Activated CD4-positive, alpha-beta T cell treated with anti-CD3 and anti-CD28 coated beads for 36 hours (primary cell): ENCODE data around the gene EHD3. TPM values are rescaled to one million over a fixed set of nuclear protein-coding genes. Genes with fewer than 3 reads are reported as not detected.

Experiments
- ATAC-seq: fragments of 200-7000 bp; cut with Tn5 transposase; one replicate; pipeline ENCODE4 v1.10.0; 2021; ENCODE audit warnings: mild to moderate bottlenecking, moderate library complexity
- CTCF ChIA-PET: fragments of 350-600 bp; sonication (Branson Sonifier 250); formaldehyde crosslinking; loops from one replicate; lab custom pipeline; 2021; ENCODE audit warnings: antibody characterized with exemption; lab: Charles Lee
- POLR2A ChIA-PET: fragments of 350-600 bp; sonication (Branson Sonifier 250); formaldehyde crosslinking; loops from one replicate; lab custom pipeline; 2021; ENCODE audit warnings: antibody characterized with exemption, inconsistent platforms; lab: Charles Lee
- DNase-seq: peaks from one replicate; pipeline ENCODE4 v3.0.0-alpha.2; 2020
- H3K27ac Mint-ChIP-seq: one replicate; pipeline ENCODE4 v1.8.0; 2021; ENCODE audit warnings: mixed read lengths
- H3K27me3 Mint-ChIP-seq: one replicate; pipeline ENCODE4 v1.8.0; 2021; ENCODE audit warnings: mixed read lengths
- H3K36me3 Mint-ChIP-seq: one replicate; pipeline ENCODE4 v1.8.0; 2021; ENCODE audit warnings: low read depth, mixed read lengths
- H3K4me1 Mint-ChIP-seq: one replicate; pipeline ENCODE4 v1.8.0; 2021; ENCODE audit warnings: mixed read lengths
- H3K4me3 Mint-ChIP-seq: one replicate; pipeline ENCODE4 v1.8.0; 2021; ENCODE audit warnings: mild to moderate bottlenecking, moderate library complexity, mixed read lengths
- H3K9me3 Mint-ChIP-seq: one replicate; pipeline ENCODE4 v1.8.0; 2021; ENCODE audit warnings: low read depth, mixed read lengths
- intact Hi-C, 2 experiments: fragments of 100-400 bp; cut with DNase I in 1 of 2; cut with micrococcal nuclease in 1 of 2; formaldehyde crosslinking; loops; one replicate each; pipeline versions ENCODE4 v1.14.2 to v1.15.1; 2022 to 2024; cut with DNase I, micrococcal nuclease
- total RNA-seq, 2 experiments: library from RNA; stranded (reverse); gene quantifications; one replicate each; pipeline ENCODE4 v1.2.3, GENCODE V29; 2021

EHD3 gene
- total RNA-seq, 2 experiments from 2014 or later = 1.4 to 1.6 TPM

DNA sequence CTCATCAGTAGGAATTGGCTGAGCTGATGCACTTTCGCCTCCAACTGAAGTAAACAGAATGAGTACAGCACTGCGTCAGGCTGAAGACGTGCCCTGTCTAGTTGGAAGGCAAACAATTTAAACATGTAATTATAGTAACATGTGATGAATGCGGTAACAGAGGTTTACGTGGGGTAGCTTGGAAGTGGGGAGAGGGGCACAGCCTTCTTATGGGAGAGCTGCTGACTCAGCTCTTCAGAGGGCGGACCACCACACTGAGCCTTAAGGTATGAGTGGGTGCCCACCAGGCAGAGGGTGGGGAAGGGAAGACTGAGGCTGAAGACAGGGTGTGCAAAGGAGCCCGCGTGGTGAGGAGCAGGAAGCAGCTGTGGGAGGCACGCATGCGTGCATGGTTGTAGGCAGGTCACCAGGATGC is 6.2 kb upstream of the EHD3 start:
- no peak for DNase-seq
- H3K27me3 Mint-ChIP-seq = peaks cover 6% of the 10 kb centered on the region
- H3K4me3 Mint-ChIP-seq = no peak overlapping the region
- intact Hi-C loops = no loop called here
- CTCF ChIA-PET = no interaction called here
- H3K36me3 Mint-ChIP-seq = no peaks in the 10 kb centered on the region
- no peaks in the 10 kb centered on the region for H3K4me1 Mint-ChIP-seq
- no peak for ATAC-seq
- no peak overlapping the region for H3K27ac Mint-ChIP-seq
- POLR2A ChIA-PET = no interaction called here
- no peaks in the 10 kb centered on the region for H3K9me3 Mint-ChIP-seq

GRCh38 chr2:31228717-31229116 is 5.2 kb upstream of the EHD3 start:
- DNase-seq (no peak), ATAC-seq (no peak)
- no peaks in the 10 kb centered on the region for H3K9me3 Mint-ChIP-seq
- intact Hi-C loops = no loop called here
- peaks cover 6% of the 10 kb centered on the region for H3K27me3 Mint-ChIP-seq
- POLR2A ChIA-PET = no interaction called here
- peaks cover 8% of the 10 kb centered on the region for H3K4me1 Mint-ChIP-seq
- no peak overlapping the region for H3K4me3 Mint-ChIP-seq
- no peaks in the 10 kb centered on the region for H3K36me3 Mint-ChIP-seq
- no peak overlapping the region for H3K27ac Mint-ChIP-seq
- CTCF ChIA-PET = no interaction called here

- DNase-seq (no peak), ATAC-seq (no peak)
- Mint-ChIP-seq H3K4me1 (peaks cover 19% of the 10 kb centered on the region), H3K27ac (no peak overlapping the region), H3K4me3 (no peak overlapping the region), H3K9me3 (no peaks in the 10 kb centered on the region), H3K36me3 (no peaks in the 10 kb centered on the region), H3K27me3 (peaks cover 2% of the 10 kb centered on the region)
- ChIA-PET CTCF (no interaction called here), POLR2A (no interaction called here)
- intact Hi-C loops = loop anchor here (5.0 kb wide), 2 partner anchors 102 to 1083 kb away; partner anchors contain the start of gene YPEL5 (in 1 of the 2)
Measured at GRCh38 chr2:31230751-31231150, 3.2 kb upstream of the EHD3 start.

DNA sequence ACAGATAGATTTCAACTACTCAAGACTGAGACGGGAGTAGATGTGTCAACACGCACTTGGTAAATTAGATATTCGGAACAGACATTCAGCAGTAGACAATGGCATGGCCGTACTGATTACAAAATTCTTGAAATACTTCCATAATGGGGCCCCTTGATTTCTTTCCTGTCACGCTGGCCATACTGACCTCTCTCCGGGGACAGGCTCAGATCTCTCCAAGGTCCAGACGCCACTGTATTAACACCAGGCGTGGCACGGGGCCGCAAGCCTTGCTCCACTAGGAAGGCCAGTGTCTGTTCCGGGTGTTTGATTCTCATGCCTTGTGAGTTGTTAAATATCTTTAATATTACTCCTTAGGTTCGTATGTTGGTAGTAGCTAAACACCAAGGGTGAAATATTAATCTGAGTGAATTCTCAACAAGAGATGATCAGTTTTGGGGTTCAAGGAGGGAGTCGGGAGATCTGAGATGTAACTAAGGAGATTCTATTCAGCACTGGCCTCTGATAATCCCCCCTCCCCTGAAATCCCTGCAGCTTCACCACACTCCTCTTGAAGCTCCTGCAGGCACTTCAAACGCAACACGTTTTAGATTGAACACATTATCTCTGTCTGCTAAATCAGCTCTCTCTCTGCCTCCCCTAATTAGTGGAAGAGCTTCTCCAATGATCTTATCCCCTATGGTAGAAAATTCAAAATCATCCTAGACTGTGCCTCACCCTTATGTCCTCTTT is 2.2 kb upstream of the EHD3 start:
- DNase-seq = no peak
- ChIA-PET CTCF (interaction anchor here (0.7 kb wide), 1 partner anchor 37 kb away, joined by 7 read pairs; no protein-coding TSS in a partner anchor), POLR2A (interaction anchor here (0.6 kb wide), 1 partner anchor 1754 kb away, joined by 3 read pairs; no protein-coding TSS in a partner anchor)
- intact Hi-C loops = loop anchor here (5.0 kb wide), 2 partner anchors 101 to 1084 kb away; partner anchors contain the start of gene YPEL5 (in 1 of the 2)
- Mint-ChIP-seq H3K27ac (no peak overlapping the region), H3K4me1 (peaks cover 19% of the 10 kb centered on the region), H3K9me3 (no peaks in the 10 kb centered on the region), H3K27me3 (peaks cover 2% of the 10 kb centered on the region), H3K4me3 (no peak overlapping the region), H3K36me3 (no peaks in the 10 kb centered on the region)
- ATAC-seq = no peak

- Mint-ChIP-seq H3K27me3 (peaks cover under 1% of the 10 kb centered on the region), H3K9me3 (no peaks in the 10 kb centered on the region), H3K4me1 (peaks cover 19% of the 10 kb centered on the region), H3K4me3 (peak overlapping the region; percentile 70), H3K36me3 (no peaks in the 10 kb centered on the region), H3K27ac (no peak overlapping the region)
- ChIA-PET POLR2A (no interaction called here), CTCF (interaction anchor here (1.7 kb wide), 1 partner anchor 57 kb away, joined by 4 read pairs; no protein-coding TSS in a partner anchor)
- intact Hi-C loops = loop anchor here (5.0 kb wide), 2 partner anchors 100 to 1085 kb away; partner anchors contain the start of gene YPEL5 (in 1 of the 2)
- DNase-seq (no peak), ATAC-seq (no peak)
Measured at GRCh38 chr2:31232586-31232985, 1.4 kb upstream of the EHD3 start.

DNA sequence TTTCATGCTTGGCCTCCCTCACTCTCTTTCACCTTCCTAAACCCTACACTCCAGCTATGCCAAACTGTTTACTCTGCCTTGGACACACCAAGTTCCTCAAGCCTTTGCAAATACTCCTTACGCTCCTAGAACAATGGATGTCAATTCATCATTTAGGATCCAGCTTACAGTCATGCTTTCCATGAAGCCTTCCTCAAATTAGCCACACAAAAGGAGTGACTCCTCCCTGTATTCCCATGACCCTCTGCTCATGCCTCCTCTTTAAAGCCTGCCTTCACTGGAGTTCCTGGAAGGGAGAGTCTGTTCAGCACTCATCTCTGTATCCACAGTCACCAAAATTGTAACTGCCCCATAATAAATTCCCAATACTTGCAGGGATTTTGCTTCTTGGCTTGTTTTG is 721 bp upstream of the EHD3 start:
- CTCF ChIA-PET = interaction anchor here (0.6 to 1.8 kb wide), 3 partner anchors 56 to 100 kb away, joined by 3 to 8 read pairs (median 4); no protein-coding TSS in a partner anchor
- POLR2A ChIA-PET = no interaction called here
- no peaks in the 10 kb centered on the region for H3K36me3 Mint-ChIP-seq
- intact Hi-C loops = loop anchor here (1.0 to 5.0 kb wide), 3 partner anchors 99 to 1086 kb away; partner anchors contain the start of gene YPEL5 (in 1 of the 2)
- H3K4me1 Mint-ChIP-seq = peaks cover 19% of the 10 kb centered on the region
- H3K27me3 Mint-ChIP-seq = no peaks in the 10 kb centered on the region
- peak overlapping the region; percentile 70 for H3K4me3 Mint-ChIP-seq
- no peak for DNase-seq
- no peaks in the 10 kb centered on the region for H3K9me3 Mint-ChIP-seq
- peak overlapping the region; percentile 27 for H3K27ac Mint-ChIP-seq
- ATAC-seq = no peak

DNA sequence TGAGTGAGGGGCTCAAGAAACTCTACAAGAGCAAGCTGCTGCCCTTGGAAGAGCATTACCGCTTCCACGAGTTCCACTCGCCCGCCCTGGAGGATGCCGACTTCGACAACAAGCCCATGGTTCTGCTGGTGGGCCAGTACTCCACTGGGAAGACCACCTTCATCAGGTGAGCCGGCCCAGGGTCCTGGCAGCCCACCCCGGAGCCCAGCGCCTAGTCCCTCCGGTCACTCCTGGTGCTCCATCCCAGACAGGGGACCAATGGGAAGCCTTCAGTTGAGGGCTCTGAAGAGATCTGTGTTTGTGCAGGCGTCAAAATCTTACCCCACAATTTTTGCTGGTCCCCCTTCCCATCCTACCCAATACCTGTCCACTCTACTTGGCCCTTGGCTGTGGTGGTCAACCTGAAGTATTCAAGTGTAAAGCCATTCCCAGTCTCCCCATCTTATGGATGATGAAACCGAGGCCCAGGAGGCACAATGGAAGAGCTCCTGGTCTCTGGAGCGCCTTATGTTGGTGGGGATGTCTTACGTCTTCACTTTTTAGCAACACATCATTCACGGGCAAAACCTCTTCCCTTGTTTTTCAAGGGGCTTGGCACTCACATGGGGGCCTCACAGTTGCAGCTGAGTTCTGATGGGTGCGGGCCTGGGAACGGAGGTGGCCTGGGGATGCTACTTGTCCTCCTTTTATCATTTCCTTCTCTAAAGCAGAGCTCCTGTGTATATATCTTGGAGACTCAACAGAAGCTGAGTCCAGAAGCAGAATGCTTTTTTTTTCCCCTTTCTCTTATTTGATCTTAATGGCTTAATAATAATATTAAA is 941 bp downstream of the EHD3 start:
- intact Hi-C loops = loop anchor here (2.0 to 5.0 kb wide), 3 partner anchors 90 to 1088 kb away; partner anchors contain the start of gene YPEL5 (in 1 of the 2)
- DNase-seq (no peak), ATAC-seq (no peak)
- no peaks in the 10 kb centered on the region for H3K36me3 Mint-ChIP-seq
- POLR2A ChIA-PET = no interaction called here
- CTCF ChIA-PET = interaction anchor here (0.6 to 1.8 kb wide), 3 partner anchors 64 to 598 kb away, joined by 3 to 8 read pairs (median 3); no protein-coding TSS in a partner anchor
- peak overlapping the region; percentile 34 for H3K27ac Mint-ChIP-seq
- peaks cover 19% of the 10 kb centered on the region for H3K4me1 Mint-ChIP-seq
- H3K9me3 Mint-ChIP-seq = no peaks in the 10 kb centered on the region
- peak overlapping the region; percentile 37 for H3K4me3 Mint-ChIP-seq
- H3K27me3 Mint-ChIP-seq = no peaks in the 10 kb centered on the region

DNA sequence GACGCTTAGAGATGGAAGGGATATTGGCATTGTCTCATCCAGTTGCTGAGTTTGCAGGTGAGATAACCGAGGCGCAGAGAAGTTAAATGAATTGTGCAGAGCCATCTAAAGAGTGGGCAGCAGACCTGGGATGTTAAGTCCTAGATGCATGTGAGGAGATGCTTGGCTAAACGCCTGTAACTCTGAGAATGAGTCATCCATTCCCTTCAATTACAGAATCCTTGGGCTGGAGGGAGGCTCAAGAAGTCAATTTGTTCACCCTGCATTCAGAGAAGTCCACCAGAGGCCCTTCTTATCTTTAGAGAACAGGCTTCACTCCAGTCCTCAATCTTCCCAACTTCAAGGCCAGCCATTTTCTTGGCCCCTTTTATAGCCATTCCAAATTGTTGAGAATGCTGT is 1.6 kb downstream of the EHD3 start:
- intact Hi-C loops = loop anchor here in 1 of 2 experiments (2.0 kb wide), 1 partner anchor 89 kb away; no protein-coding TSS in a partner anchor
- no peak overlapping the region for H3K27ac Mint-ChIP-seq
- CTCF ChIA-PET = no interaction called here
- H3K4me3 Mint-ChIP-seq = no peak overlapping the region
- ATAC-seq (no peak), DNase-seq (no peak)
- no peaks in the 10 kb centered on the region for H3K9me3 Mint-ChIP-seq
- POLR2A ChIA-PET = no interaction called here
- no peaks in the 10 kb centered on the region for H3K36me3 Mint-ChIP-seq
- H3K27me3 Mint-ChIP-seq = no peaks in the 10 kb centered on the region
- peaks cover 19% of the 10 kb centered on the region for H3K4me1 Mint-ChIP-seq

DNA sequence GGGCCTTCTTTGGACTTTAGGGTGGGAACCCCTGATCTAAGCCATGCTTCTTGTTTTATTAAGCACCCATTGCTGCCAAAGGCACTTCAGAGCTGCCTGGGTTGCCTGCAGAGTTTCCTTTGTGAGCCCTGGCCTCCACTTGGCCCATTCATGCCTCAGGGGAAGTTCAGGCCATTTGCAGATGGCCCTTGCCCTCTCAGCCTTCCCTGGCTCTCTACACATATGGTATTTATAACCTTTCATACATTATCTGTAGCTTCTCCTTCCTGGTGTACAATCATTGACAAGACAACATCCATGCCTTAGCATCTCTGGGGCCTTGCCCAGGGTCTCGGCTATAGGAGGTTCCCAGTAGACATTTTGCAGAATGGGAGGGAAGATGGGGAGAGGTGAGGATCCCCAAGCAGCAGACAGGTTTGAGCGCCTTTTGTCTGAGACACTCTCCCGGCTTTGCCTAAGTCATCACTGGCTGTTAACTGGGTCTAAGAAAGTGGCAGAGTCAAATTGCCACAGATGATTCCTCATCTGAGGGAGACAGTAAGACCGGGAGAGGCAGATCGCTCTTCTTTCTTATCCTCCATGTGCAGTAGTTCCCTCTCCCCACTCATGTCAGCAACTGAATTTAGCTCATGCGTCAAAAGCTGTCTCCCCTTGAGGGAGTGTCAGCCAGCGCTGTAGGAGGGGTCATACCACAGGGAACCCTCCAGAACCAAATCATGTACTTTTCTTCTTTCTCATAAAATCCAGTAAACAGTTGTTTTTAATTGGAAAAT is 2.7 kb downstream of the EHD3 start:
- ATAC-seq (no peak), DNase-seq (no peak)
- H3K27ac Mint-ChIP-seq = no peak overlapping the region
- intact Hi-C loops = no loop called here
- POLR2A ChIA-PET = no interaction called here
- no peaks in the 10 kb centered on the region for H3K36me3 Mint-ChIP-seq
- no peaks in the 10 kb centered on the region for H3K27me3 Mint-ChIP-seq
- peaks cover 19% of the 10 kb centered on the region for H3K4me1 Mint-ChIP-seq
- CTCF ChIA-PET = interaction anchor here (0.5 to 1.3 kb wide), 3 partner anchors 10 to 376 kb away, joined by 3 to 7 read pairs (median 3); no protein-coding TSS in a partner anchor
- no peak overlapping the region for H3K4me3 Mint-ChIP-seq
- no peaks in the 10 kb centered on the region for H3K9me3 Mint-ChIP-seq

DNA sequence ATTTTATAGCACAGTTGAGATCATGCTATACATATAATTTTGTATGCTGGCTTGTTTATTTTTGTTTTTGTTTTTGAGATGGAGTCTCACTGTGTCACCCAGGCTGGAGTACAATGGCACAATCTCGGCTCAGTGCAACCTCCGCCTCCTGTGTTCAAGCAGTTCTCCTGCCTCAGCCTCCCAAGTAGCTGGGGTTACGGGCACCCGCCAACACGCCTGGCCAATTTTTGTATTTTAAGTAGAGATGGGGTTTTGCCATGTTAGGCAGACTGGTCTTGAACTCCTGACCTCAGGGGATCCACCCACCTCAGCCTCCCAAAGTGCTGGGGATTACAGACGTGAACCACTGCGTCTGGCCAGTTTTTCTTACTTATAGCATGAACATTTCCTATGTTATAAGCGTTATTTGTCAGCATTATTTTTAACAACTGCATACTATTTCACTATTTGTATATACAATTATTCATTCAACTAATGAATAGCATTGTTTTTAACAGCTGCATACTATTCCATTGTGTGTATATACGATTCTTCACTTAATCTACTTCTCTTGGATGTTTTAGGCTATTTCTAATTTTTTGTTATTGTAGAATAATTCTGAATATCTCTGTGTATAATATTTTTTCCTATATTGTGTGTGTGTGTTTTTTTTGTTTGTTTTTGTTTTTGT is 3.5 kb downstream of the EHD3 start:
- no peaks in the 10 kb centered on the region for H3K27me3 Mint-ChIP-seq
- H3K9me3 Mint-ChIP-seq = no peaks in the 10 kb centered on the region
- H3K36me3 Mint-ChIP-seq = no peaks in the 10 kb centered on the region
- DNase-seq (no peak), ATAC-seq (no peak)
- peaks cover 19% of the 10 kb centered on the region for H3K4me1 Mint-ChIP-seq
- CTCF ChIA-PET = interaction anchor here (1.3 kb wide), 1 partner anchor 11 kb away, joined by 7 read pairs; no protein-coding TSS in a partner anchor
- intact Hi-C loops = no loop called here
- no peak overlapping the region for H3K4me3 Mint-ChIP-seq
- POLR2A ChIA-PET = no interaction called here
- H3K27ac Mint-ChIP-seq = no peak overlapping the region
